ENCODE results near the gene FOXK2.

- TF ChIP-seq, protein P1, sequence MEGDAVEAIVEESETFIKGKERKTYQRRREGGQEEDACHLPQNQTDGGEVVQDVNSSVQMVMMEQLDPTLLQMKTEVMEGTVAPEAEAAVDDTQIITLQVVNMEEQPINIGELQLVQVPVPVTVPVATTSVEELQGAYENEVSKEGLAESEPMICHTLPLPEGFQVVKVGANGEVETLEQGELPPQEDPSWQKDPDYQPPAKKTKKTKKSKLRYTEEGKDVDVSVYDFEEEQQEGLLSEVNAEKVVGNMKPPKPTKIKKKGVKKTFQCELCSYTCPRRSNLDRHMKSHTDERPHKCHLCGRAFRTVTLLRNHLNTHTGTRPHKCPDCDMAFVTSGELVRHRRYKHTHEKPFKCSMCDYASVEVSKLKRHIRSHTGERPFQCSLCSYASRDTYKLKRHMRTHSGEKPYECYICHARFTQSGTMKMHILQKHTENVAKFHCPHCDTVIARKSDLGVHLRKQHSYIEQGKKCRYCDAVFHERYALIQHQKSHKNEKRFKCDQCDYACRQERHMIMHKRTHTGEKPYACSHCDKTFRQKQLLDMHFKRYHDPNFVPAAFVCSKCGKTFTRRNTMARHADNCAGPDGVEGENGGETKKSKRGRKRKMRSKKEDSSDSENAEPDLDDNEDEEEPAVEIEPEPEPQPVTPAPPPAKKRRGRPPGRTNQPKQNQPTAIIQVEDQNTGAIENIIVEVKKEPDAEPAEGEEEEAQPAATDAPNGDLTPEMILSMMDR (IDR thresholded peaks at IDR 0.05) = no peak
- no peak for TF ChIP-seq POLR2A (IDR thresholded peaks at IDR 0.05)
Observed at GRCh38 chr17:82503728-82504308, 15.7 kb upstream of the FOXK2 start.
